Gastrocnemius medialis (tissue), 4 donors: ENCODE data around the gene DEGS1. TPM values are rescaled to one million over a fixed set of nuclear protein-coding genes. Genes with fewer than 3 reads are reported as not detected.

ENCODE experiments used
- ATAC-seq, 2 donors: fragments of 150-250 bp; one replicate each; pipeline ENCODE4 v1.9.1; 2016
- DNase-seq, 2 donors: peaks; one replicate each; pipeline ENCODE4 v3.0.0-alpha.2; 2019
- H3K27ac ChIP-seq, 4 donors: fragments of 200-600 bp; sonication (generic); 1 replicate in 1 of 4; 2 replicates in 3 of 4; pipeline ENCODE4 v1.5.1; 2016 to 2018; ENCODE audit warnings: mild to moderate bottlenecking in 2 of 4, moderate library complexity in 1 of 4
- H3K27me3 ChIP-seq, 3 donors: fragments of 200-600 bp; sonication (generic) in 2 of 3; 1 replicate in 1 of 3; 2 replicates in 2 of 3; pipeline versions ENCODE4 v1.5.1 to v1.6.0; 2016 to 2019; ENCODE audit warnings: mild to moderate bottlenecking in 1 of 3, moderate library complexity in 1 of 3
- H3K36me3 ChIP-seq, 2 donors: fragments of 200-600 bp; sonication (generic) in 1 of 2; one replicate each; pipeline ENCODE4 v1.5.1; 2017 to 2018
- H3K4me1 ChIP-seq, 2 donors: fragments of 200-600 bp; sonication (generic) in 1 of 2; one replicate each; pipeline ENCODE4 v1.5.1; 2016 to 2017; ENCODE audit warnings: mild to moderate bottlenecking in 2 of 2
- H3K4me3 ChIP-seq, 4 donors: fragments of 200-600 bp; sonication (generic) in 3 of 4; 1 replicate in 1 of 4; 2 replicates in 3 of 4; pipeline ENCODE4 v1.5.1; 2016 to 2019; ENCODE audit warnings: mild to moderate bottlenecking in 2 of 4
- H3K9me3 ChIP-seq, 3 donors: fragments of 200-600 bp; sonication (generic) in 2 of 3; 1 replicate in 1 of 3; 2 replicates in 2 of 3; pipeline ENCODE4 v1.5.1; 2016 to 2019
- POLR2A ChIP-seq, 2 donors: fragments of 450-650 bp; IDR thresholded peaks; one replicate each; pipeline ENCODE4 v1.6.1; 2017; ENCODE audit warnings: antibody characterized with exemption in 2 of 2, mild to moderate bottlenecking in 2 of 2, moderate library complexity in 2 of 2
- in situ Hi-C, 4 donors: fragments of 200-750 bp; cut with MboI; loops; one replicate each; pipeline versions ENCODE4 v1.15.0 to v1.8.0; 2017; ENCODE audit warnings: low sequenced_read_pairs in 4 of 4
- intact Hi-C: fragments of 100-400 bp; cut with DNase I; formaldehyde crosslinking; loops from one replicate; pipeline ENCODE4 v1.15.1; 2023; ENCODE audit warnings: low total_unique reads
- total RNA-seq, 4 donors: library from RNA; depleted of rRNA; stranded (reverse); fragments of >200 nt; gene quantifications; one replicate each; pipeline versions ENCODE4 v1.1.0 to v1.2.3, GENCODE V29; 2016
- TF ChIP-seq, protein P1 (sequence below), 5 experiments: fragments of 450-650 bp in 3 of 5; fragments of 200-600 bp in 2 of 5; sonication (generic) in 2 of 5; IDR thresholded peaks in 4 of 5; conservative IDR thresholded peaks in 1 of 5; 1 replicate in 4 of 5; 2 replicates in 1 of 5; pipeline ENCODE4 v1.5.1; 2016 to 2019; ENCODE audit warnings: antibody characterized with exemption in 5 of 5, mild to moderate bottlenecking in 3 of 5, moderate library complexity in 3 of 5

The DEGS1 gene
- total RNA-seq, 4 donors from 2014 or later: 21.5 to 26.3 (median 24.2) TPM

DNA sequence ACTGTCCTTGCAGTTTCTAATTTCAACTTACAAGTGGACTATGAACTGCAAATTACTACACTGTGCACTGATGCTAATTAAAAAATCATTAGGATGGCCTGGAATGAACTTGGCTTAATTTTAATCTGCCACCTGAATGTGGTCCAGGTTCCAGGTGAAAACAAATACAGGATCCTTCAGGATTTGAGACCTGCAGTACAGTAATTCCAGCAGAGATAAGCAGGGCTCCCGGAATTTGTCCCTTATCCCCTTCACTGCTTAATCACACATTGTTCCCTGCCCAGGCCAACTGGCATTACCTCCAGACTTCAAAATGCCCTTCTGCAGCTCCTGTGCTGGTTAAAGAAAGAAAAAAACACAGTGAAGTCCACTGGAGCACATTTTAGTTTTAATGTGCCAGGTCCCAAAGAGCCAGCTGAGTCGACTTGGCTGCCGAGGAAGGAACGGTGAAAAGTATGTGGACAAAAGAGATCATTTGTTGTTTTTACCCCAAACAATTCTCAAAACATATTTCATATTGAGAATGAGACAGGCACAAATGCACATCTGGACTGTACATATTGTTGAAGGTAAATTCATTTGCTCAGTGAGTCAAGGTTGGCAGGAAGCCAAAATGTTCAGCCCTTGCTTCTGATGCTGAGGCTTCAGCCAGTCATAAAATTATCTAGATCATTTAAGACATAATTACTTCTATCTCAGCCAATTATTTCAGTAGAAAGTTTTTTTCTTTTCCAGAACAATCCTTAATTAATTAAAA lies 28.3 kb downstream of the DEGS1 start:
- H3K27me3 ChIP-seq: no peaks in the 10 kb centered on the region
- H3K27ac ChIP-seq: peak overlapping the region in 2 of 4 donors; percentile 16 to 56
- ATAC-seq: no peak
- H3K36me3 ChIP-seq: no peaks in the 10 kb centered on the region
- intact Hi-C loops (loop anchor here (10.0 kb wide), 2 partner anchors 97 to 223 kb away; partner anchors contain the start of genes FBXO28 and WDR26), in situ Hi-C loops (no loop called here)
- H3K9me3 ChIP-seq: no peaks in the 10 kb centered on the region
- peaks cover 6 to 12% of the 10 kb centered on the region in 2 donors for H3K4me1 ChIP-seq
- TF ChIP-seq, protein P1, sequence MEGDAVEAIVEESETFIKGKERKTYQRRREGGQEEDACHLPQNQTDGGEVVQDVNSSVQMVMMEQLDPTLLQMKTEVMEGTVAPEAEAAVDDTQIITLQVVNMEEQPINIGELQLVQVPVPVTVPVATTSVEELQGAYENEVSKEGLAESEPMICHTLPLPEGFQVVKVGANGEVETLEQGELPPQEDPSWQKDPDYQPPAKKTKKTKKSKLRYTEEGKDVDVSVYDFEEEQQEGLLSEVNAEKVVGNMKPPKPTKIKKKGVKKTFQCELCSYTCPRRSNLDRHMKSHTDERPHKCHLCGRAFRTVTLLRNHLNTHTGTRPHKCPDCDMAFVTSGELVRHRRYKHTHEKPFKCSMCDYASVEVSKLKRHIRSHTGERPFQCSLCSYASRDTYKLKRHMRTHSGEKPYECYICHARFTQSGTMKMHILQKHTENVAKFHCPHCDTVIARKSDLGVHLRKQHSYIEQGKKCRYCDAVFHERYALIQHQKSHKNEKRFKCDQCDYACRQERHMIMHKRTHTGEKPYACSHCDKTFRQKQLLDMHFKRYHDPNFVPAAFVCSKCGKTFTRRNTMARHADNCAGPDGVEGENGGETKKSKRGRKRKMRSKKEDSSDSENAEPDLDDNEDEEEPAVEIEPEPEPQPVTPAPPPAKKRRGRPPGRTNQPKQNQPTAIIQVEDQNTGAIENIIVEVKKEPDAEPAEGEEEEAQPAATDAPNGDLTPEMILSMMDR (IDR thresholded peaks at IDR 0.05 in 4 of 5, conservative IDR thresholded peaks at IDR 0.05 in 1 of 5): no peak
- no peak for TF ChIP-seq POLR2A (IDR thresholded peaks at IDR 0.05)
- no peak for DNase-seq
- no peak overlapping the region for H3K4me3 ChIP-seq

DNA sequence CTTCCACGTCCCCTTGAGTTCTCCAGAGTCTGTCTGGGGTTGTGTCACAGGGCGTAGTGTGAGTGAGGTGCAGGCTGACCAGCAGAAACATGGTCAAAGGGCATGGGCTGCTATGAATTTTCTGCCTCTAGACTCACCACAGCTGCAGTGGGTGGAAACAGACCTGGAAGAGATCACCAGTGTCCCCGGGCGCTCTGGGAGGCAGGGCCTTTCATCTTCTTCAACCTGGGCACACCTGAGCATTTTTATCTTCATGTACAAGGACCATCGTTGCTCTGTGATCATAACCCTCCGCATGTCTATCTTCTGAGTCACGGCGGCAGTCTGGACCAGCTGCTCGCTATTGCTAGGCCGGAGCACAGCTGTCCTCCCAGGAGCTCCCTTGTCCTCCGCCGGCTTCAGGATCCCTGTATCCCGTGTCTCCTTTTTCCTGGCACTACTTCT lies 29.6 kb downstream of the DEGS1 start:
- in situ Hi-C loops: no loop called here
- intact Hi-C loops: loop anchor here (10.0 kb wide), 2 partner anchors 98 to 222 kb away; partner anchors contain the start of genes FBXO28 and WDR26
- peak in 1 of 2 donors; percentile 19 for ATAC-seq
- Histone ChIP-seq H3K27me3 (no peaks in the 10 kb centered on the region), H3K4me1 (peaks cover 6 to 12% of the 10 kb centered on the region in 2 donors), H3K36me3 (no peaks in the 10 kb centered on the region), H3K4me3 (no peak overlapping the region), H3K27ac (no peak overlapping the region), H3K9me3 (no peaks in the 10 kb centered on the region)
- DNase-seq: no peak
- TF ChIP-seq, protein P1 (IDR thresholded peaks at IDR 0.05 in 4 of 5, conservative IDR thresholded peaks at IDR 0.05 in 1 of 5): no peak
- TF ChIP-seq POLR2A (IDR thresholded peaks at IDR 0.05): no peak

DNA sequence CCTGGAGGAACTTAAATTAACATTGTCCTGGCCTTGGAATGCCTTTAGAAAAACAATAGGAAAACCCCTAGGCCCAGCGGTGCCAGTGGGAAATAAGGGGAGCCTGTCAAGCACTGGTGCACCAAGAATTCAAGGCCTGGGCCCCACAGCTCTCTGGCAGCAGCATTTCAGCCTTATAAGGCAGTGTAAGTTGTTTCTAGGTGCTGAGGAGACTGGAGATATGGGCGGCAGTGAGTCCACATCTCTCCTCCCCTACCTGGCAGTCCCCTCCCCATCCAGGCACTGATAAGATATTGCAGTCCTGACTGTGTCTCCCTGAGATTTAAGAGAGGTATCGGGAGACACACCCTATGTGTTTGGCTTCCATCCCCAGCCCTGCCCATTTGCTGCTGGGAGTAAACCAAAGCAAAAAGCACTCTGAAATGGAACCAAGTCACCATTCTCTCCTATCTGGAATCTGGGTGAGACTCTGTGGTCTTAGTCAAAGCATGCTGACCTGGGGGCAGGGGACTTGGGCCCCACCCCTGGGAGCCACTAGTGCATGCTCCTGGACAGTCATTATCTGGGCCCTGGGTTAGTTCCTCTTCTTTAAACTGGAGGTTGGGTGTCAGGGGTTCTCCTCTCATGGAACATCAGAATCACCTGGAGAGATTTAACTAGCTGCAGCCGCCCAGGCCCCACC lies 30.5 kb downstream of the DEGS1 start:
- intact Hi-C loops (loop anchor here (10.0 kb wide), 2 partner anchors 99 to 221 kb away; partner anchors contain the start of genes FBXO28 and WDR26), in situ Hi-C loops (no loop called here)
- ATAC-seq (no peak), DNase-seq (no peak)
- Histone ChIP-seq H3K9me3 (no peaks in the 10 kb centered on the region), H3K4me1 (peaks cover 6 to 12% of the 10 kb centered on the region in 2 donors), H3K27me3 (no peaks in the 10 kb centered on the region), H3K27ac (no peak overlapping the region), H3K36me3 (no peaks in the 10 kb centered on the region), H3K4me3 (no peak overlapping the region)
- TF ChIP-seq, protein P1 (IDR thresholded peaks at IDR 0.05 in 4 of 5, conservative IDR thresholded peaks at IDR 0.05 in 1 of 5): no peak
- TF ChIP-seq POLR2A (IDR thresholded peaks at IDR 0.05): no peak

DNA sequence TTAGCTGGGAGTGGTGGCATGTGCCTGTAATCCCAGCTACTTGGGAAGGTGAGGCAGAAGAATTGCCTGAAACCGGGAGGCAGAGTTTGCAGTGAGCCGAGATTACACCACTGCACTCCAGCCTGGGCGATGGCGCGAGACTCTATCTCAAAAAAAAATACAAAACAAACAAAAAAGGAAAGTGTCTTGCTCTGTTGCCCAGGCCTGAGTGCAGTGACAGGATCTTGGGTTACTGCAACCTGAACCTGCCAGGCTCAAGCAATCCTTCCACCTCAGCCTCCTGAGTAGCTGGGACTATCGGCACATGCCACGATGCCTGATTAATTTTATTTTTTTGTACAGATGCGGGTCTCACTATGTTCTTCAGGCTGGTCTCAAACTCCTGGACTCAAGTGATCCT lies 33.3 kb downstream of the DEGS1 start:
- Histone ChIP-seq H3K9me3 (no peaks in the 10 kb centered on the region), H3K4me1 (peaks cover under 1 to 8% of the 10 kb centered on the region in 2 donors), H3K4me3 (no peak overlapping the region), H3K27ac (peak overlapping the region; percentile 58 to 73 (median 65)), H3K36me3 (no peaks in the 10 kb centered on the region), H3K27me3 (no peaks in the 10 kb centered on the region)
- intact Hi-C loops (loop anchor here (10.0 kb wide), 2 partner anchors 102 to 218 kb away; partner anchors contain the start of genes FBXO28 and WDR26), in situ Hi-C loops (no loop called here)
- ATAC-seq: no peak
- no peak for DNase-seq
- TF ChIP-seq POLR2A (IDR thresholded peaks at IDR 0.05): no peak
- TF ChIP-seq, protein P1 (IDR thresholded peaks at IDR 0.05 in 4 of 5, conservative IDR thresholded peaks at IDR 0.05 in 1 of 5): no peak
